ENCODE data around the gene ADGRB3. TPM values are rescaled to one million over a fixed set of nuclear protein-coding genes. Genes with fewer than 3 reads are reported as not detected.

ADGRB3 gene
- total RNA-seq, 1 experiment from 2014 or later: 0.09 TPM

DNA sequence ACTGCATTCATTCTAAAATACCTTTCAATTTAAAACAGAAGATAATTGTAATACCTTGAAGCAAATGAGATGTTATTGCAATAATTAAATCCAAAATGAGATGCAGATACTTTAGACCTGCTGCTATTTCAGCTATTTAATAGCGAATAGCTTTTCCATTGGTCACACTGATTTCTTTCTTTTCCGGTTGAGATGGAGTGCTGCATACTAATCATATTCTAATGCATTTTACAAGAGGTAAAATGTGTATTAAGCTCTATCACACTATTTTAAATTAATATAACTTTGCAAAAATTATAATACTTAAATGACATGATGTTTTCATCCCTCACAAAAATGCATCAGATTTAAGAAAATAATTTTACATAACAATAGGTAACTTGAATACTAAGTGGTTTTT, 74.0 kb downstream of the ADGRB3 start:
- no peak for DNase-seq
- intact Hi-C loops (cut with micrococcal nuclease; ENCODE audit: unreplicated experiment): no loop called here
- BruUV-seq (replicated peaks): no TSS peak

DNA sequence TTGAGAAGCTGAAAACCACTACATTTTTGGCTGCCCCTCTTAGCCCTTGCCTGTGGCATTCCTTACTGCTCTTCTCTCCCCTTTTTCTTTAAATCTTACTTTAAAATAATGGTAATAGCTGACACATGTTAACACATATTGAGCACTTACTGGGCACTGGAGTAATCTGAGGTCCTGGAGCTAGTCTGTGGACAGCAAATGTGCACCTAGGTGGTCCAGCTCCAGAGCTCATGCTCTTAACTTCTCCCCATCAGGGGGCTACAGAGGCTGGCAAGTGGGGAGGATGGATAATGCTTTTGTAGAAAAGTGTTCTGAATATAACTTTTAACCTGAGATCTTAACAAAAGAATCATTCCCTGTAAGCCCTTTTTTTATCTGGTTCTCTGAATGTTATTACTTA, 74.8 kb downstream of the ADGRB3 start:
- intact Hi-C loops (cut with micrococcal nuclease; ENCODE audit: unreplicated experiment): no loop called here
- TF ChIP-seq, protein P1, sequence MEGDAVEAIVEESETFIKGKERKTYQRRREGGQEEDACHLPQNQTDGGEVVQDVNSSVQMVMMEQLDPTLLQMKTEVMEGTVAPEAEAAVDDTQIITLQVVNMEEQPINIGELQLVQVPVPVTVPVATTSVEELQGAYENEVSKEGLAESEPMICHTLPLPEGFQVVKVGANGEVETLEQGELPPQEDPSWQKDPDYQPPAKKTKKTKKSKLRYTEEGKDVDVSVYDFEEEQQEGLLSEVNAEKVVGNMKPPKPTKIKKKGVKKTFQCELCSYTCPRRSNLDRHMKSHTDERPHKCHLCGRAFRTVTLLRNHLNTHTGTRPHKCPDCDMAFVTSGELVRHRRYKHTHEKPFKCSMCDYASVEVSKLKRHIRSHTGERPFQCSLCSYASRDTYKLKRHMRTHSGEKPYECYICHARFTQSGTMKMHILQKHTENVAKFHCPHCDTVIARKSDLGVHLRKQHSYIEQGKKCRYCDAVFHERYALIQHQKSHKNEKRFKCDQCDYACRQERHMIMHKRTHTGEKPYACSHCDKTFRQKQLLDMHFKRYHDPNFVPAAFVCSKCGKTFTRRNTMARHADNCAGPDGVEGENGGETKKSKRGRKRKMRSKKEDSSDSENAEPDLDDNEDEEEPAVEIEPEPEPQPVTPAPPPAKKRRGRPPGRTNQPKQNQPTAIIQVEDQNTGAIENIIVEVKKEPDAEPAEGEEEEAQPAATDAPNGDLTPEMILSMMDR (IDR thresholded peaks at IDR 0.05; ENCODE audit: unreplicated experiment): no peak
- no peak for DNase-seq
- no peak overlapping the region for H3K27ac Mint-ChIP-seq (ENCODE audit: unreplicated experiment)
- no peaks in the 10 kb centered on the region for H3K9me3 Mint-ChIP-seq (ENCODE audit: low read depth, unreplicated experiment)
- CTCF ChIA-PET: interaction anchor here (0.6 kb wide), 1 partner anchor 1973 kb away, joined by 4 read pairs; no protein-coding TSS in a partner anchor
- no peaks in the 10 kb centered on the region for H3K27me3 Mint-ChIP-seq (ENCODE audit: unreplicated experiment)
- H3K36me3 Mint-ChIP-seq (ENCODE audit: insufficient read depth, unreplicated experiment): no peaks in the 10 kb centered on the region
- no peak overlapping the region for H3K4me3 Mint-ChIP-seq (ENCODE audit: low read depth, unreplicated experiment)
- no peaks in the 10 kb centered on the region for H3K4me1 Mint-ChIP-seq (ENCODE audit: low read depth, unreplicated experiment)
- no TSS peak for BruUV-seq (replicated peaks)

More for the DNA sequence above, 74.0 kb downstream of the ADGRB3 start:
- TF ChIP-seq, protein P1 (IDR thresholded peaks at IDR 0.05; ENCODE audit: unreplicated experiment): no peak
- H3K4me3 Mint-ChIP-seq (ENCODE audit: low read depth, unreplicated experiment): no peak overlapping the region
- no peaks in the 10 kb centered on the region for H3K36me3 Mint-ChIP-seq (ENCODE audit: insufficient read depth, unreplicated experiment)
- H3K4me1 Mint-ChIP-seq (ENCODE audit: low read depth, unreplicated experiment): no peaks in the 10 kb centered on the region
- H3K9me3 Mint-ChIP-seq (ENCODE audit: low read depth, unreplicated experiment): no peaks in the 10 kb centered on the region
- no peaks in the 10 kb centered on the region for H3K27me3 Mint-ChIP-seq (ENCODE audit: unreplicated experiment)
- CTCF ChIA-PET: interaction anchor here (0.6 kb wide), 1 partner anchor 73 kb away, joined by 7 read pairs; no protein-coding TSS in a partner anchor
- H3K27ac Mint-ChIP-seq (ENCODE audit: unreplicated experiment): no peak overlapping the region

DNA sequence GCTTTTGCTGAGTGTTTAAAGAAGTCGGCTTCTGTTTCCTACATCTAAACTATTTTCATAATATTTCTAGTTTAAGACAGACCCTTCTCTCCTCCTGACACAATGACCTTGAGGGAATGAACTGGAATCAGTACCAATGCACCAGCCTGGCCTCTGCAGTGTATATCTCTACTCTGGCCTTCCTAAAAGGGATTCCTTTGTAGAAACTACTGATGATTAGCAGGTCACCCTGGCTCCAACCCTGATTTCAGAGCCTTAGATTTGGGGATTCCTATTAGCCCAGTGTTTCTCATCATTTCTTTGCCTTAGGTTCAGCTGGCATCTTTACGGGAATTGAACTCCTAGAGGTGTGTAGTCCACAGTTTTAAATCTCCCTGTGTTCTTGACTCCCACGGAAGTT, 75.4 kb downstream of the ADGRB3 start:
- no peaks in the 10 kb centered on the region for H3K36me3 Mint-ChIP-seq (ENCODE audit: insufficient read depth, unreplicated experiment)
- H3K27ac Mint-ChIP-seq (ENCODE audit: unreplicated experiment): no peak overlapping the region
- BruUV-seq (replicated peaks): no TSS peak
- intact Hi-C loops (cut with micrococcal nuclease; ENCODE audit: unreplicated experiment): no loop called here
- H3K4me3 Mint-ChIP-seq (ENCODE audit: low read depth, unreplicated experiment): no peak overlapping the region
- no peak for DNase-seq
- H3K9me3 Mint-ChIP-seq (ENCODE audit: low read depth, unreplicated experiment): no peaks in the 10 kb centered on the region
- no peaks in the 10 kb centered on the region for H3K4me1 Mint-ChIP-seq (ENCODE audit: low read depth, unreplicated experiment)
- H3K27me3 Mint-ChIP-seq (ENCODE audit: unreplicated experiment): no peaks in the 10 kb centered on the region
- TF ChIP-seq, protein P1 (IDR thresholded peaks at IDR 0.05; ENCODE audit: unreplicated experiment): no peak
- CTCF ChIA-PET: no interaction called here

DNA sequence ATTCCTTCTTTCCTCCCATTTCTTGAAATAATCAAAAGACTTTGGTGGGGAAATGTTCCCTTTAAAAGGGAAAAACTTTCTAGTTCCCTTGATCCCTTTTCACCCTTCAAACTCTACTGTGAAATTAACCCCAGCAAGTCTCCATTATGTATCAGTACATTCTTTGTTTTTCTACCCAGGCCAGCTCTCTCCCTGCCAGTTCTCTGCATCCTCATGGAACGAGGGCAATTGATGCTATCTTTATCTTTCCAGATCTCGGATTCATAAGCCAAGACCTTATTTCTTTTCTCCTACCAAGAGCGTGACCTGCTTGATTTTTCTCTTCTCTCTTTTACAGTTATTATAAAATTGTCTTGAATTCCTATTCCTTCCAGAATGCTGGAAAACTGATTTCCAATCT, 75.8 kb downstream of the ADGRB3 start:
- Mint-ChIP-seq H3K4me3 (ENCODE audit: low read depth, unreplicated experiment) (no peak overlapping the region), H3K27ac (ENCODE audit: unreplicated experiment) (no peak overlapping the region), H3K4me1 (ENCODE audit: low read depth, unreplicated experiment) (no peaks in the 10 kb centered on the region), H3K27me3 (ENCODE audit: unreplicated experiment) (no peaks in the 10 kb centered on the region), H3K9me3 (ENCODE audit: low read depth, unreplicated experiment) (no peaks in the 10 kb centered on the region), H3K36me3 (ENCODE audit: insufficient read depth, unreplicated experiment) (no peaks in the 10 kb centered on the region)
- no TSS peak for BruUV-seq (replicated peaks)
- TF ChIP-seq, protein P1 (IDR thresholded peaks at IDR 0.05; ENCODE audit: unreplicated experiment): no peak
- CTCF ChIA-PET: no interaction called here
- DNase-seq: no peak
- intact Hi-C loops (cut with micrococcal nuclease; ENCODE audit: unreplicated experiment): no loop called here

All from Calu3 (cell line).